Measurements from ENCODE around the gene ATP2B2. TPM values are rescaled to one million over a fixed set of nuclear protein-coding genes. Genes with fewer than 3 reads are reported as not detected.

Gene ATP2B2
- total and polyA plus RNA-seq, 2 of the 8 experiments (the other 6 are each of a cell fraction or from before 2014, with no cell fraction given), result 0.14 to 1.2 TPM

DNA sequence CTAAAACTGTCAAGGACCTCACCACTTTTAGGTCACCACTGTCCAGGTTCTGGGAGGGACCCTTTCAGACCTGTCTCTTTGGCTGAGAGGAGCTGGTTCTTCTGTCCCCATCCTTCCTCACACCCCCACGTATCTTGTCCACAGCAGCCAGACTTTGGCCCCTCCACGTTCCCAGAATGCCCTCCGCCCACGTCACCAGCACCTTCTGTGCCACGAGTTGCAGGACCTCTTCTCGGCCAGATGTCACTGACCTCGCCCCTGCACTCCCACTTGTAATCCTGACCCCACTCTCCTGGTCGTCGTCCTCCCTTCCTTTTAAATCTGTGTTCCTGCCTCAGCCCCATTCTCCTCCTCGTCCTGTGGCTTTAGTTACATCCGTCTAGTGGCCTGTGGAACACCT is 161.9 kb downstream of the ATP2B2 start:
- Histone ChIP-seq H3K23me2 (ENCODE audit: low read depth, low read length) (no peaks in the 10 kb centered on the region), H3K18ac (ENCODE audit: extremely low read depth, low read length) (no peak overlapping the region; the same call in 1 of the 2 replicates), H3K27ac (ENCODE audit: low read depth, low read length) (no peak overlapping the region), H3K9ac (replicated peaks in 1 of 4; ENCODE audit: extremely low read depth in 1 of 4, low read depth in 3 of 4, low read length in 3 of 4) (no peak overlapping the region), H4K91ac (replicated peaks; ENCODE audit: insufficient read length, low read length) (no peak overlapping the region), H4K20me1 (replicated peaks in 1 of 2; ENCODE audit: control insufficient read depth in 1 of 2, insufficient read depth in 2 of 2, low read length in 2 of 2) (no peaks in the 10 kb centered on the region), H3K79me2 (ENCODE audit: control insufficient read depth in 1 of 2, insufficient read depth in 2 of 2, low read length in 2 of 2) (no peaks in the 10 kb centered on the region), H2AFZ (ENCODE audit: low read length) (no peak overlapping the region), H4K5ac (ENCODE audit: insufficient read length, low read depth, low read length) (no peak overlapping the region), H4K8ac (ENCODE audit: extremely low read depth, insufficient read depth, low read length) (no peak overlapping the region; the same call in 1 of the 2 replicates), H3K4me2 (ENCODE audit: insufficient read depth in 1 of 2, low read depth in 2 of 2, low read length in 2 of 2) (no peak overlapping the region), H3K23ac (ENCODE audit: insufficient read length) (no peak overlapping the region), H3K4me3 (ENCODE audit: extremely low read depth in 1 of 4, insufficient read depth in 2 of 4, low read depth in 3 of 4, low read length in 4 of 4) (no peak overlapping the region), H3K27me3 (replicated peaks in 1 of 4; ENCODE audit: control insufficient read depth in 3 of 4, extremely low read depth in 1 of 4, insufficient read depth in 3 of 4, low read length in 3 of 4) (no peaks in the 10 kb centered on the region), H3K4ac (replicated peaks; ENCODE audit: insufficient read length, low read depth, low read length) (no peak overlapping the region), H3K14ac (ENCODE audit: insufficient read length) (no peak overlapping the region), H2BK15ac (ENCODE audit: low read length) (no peak overlapping the region), H2BK120ac (replicated peaks; ENCODE audit: low read depth, low read length) (no peak overlapping the region), H2BK5ac (ENCODE audit: low read depth, low read length) (no peak overlapping the region), H2BK12ac (ENCODE audit: low read depth, low read length) (no peak overlapping the region), H2BK20ac (ENCODE audit: low read length) (no peak overlapping the region), H3K36me3 (ENCODE audit: control insufficient read depth in 2 of 4, insufficient read depth in 4 of 4, low read length in 3 of 4) (no peaks in the 10 kb centered on the region), H3K9me3 (ENCODE audit: insufficient read depth in 2 of 2, low read depth in 1 of 2, low read length in 1 of 2) (no peaks in the 10 kb centered on the region), H2AK5ac (ENCODE audit: low read depth, low read length) (no peak overlapping the region), H3K4me1 (replicated peaks in 1 of 4; ENCODE audit: control insufficient read depth in 3 of 4, insufficient read depth in 4 of 4, low read length in 3 of 4) (peaks cover 0 to 2% (median under 1%) of the 10 kb centered on the region in 4 experiments; a peak in 1 of 7 replicates), H3K79me1 (ENCODE audit: low read depth, low read length) (no peaks in the 10 kb centered on the region), H3K56ac (replicated peaks; ENCODE audit: insufficient read length, low read depth, low read length) (no peak overlapping the region)
- DNase-seq (ENCODE audit: low read depth in 1 of 2, low spot score in 2 of 2) (no peak), FAIRE-seq (no peak)
- CTCF ChIA-PET (ENCODE audit: partially characterized antibody), result interaction anchor here (0.6 to 5.1 kb wide), 34 partner anchors 9 to 395 kb away, joined by 3 to 46 read pairs (median 4); no protein-coding TSS in a partner anchor
- POLR2A ChIA-PET (ENCODE audit: partially characterized antibody), result no interaction called here
- WGBS, 2 experiments (ENCODE audit: extremely low coverage in 1 of 2, insufficient coverage in 1 of 2, insufficient read length in 1 of 2, insufficient replicate concordance in 2 of 2, low coverage in 1 of 2, low lambda C conversion rate in 2 of 2, missing lambda C conversion rate in 1 of 2), result 79% methylated on average over 11 of the region's 11 CpGs; no CpG with 5 or more reads in 1 of the 2 experiments
- no peak for TF ChIP-seq SIN3A (conservative IDR thresholded peaks at IDR 0.05 in 1 of 2, IDR thresholded peaks at IDR 0.05 in 1 of 2; ENCODE audit: low read depth in 1 of 2, low read length in 2 of 2)
- no peak for TF ChIP-seq SP4 (IDR thresholded peaks at IDR 0.05; ENCODE audit: low read length)
- TF ChIP-seq SP1 (IDR thresholded peaks at IDR 0.05; ENCODE audit: low read depth, low read length), result no peak
- no peak for TF ChIP-seq TEAD4 (IDR thresholded peaks at IDR 0.05; ENCODE audit: low read depth, low read length)
- no peak for TF ChIP-seq GABPA (IDR thresholded peaks at IDR 0.05; ENCODE audit: borderline replicate concordance, insufficient read depth, low read length)
- TF ChIP-seq TCF12 (IDR thresholded peaks at IDR 0.05; ENCODE audit: low read depth, low read length), result no peak
- no peak for TF ChIP-seq NANOG (IDR thresholded peaks at IDR 0.05; ENCODE audit: insufficient read depth, low read depth, low read length, poor library complexity, severe bottlenecking)
- no peak for TF ChIP-seq KDM1A (IDR thresholded peaks at IDR 0.05; ENCODE audit: borderline replicate concordance, low read length)

Data from H1 (cell line).